Fibroblast of lung (primary cell): ENCODE measurements around the gene OR10A3. TPM values are rescaled to one million over a fixed set of nuclear protein-coding genes. Genes with fewer than 3 reads are reported as not detected.

ENCODE experiments used
- DNase-seq, 2 donors: peaks; one replicate each; pipeline versions ENCODE4 v3.0.0 to v3.0.0-alpha.2; 2010; ENCODE audit warnings: low read depth in 2 of 2
- H2AFZ ChIP-seq: 2 replicates; pipeline ENCODE4 v1.5.1; 2012; ENCODE audit warnings: low read length, control low read depth, inconsistent platforms
- H3K27ac ChIP-seq: 2 replicates; pipeline ENCODE4 v1.5.1; 2011; ENCODE audit warnings: low read length, control low read depth; ENCODE audit not compliant: insufficient read depth
- H3K27me3 ChIP-seq: 2 replicates; pipeline ENCODE4 v1.5.1; 2011; ENCODE audit warnings: mild to moderate bottlenecking, low read length; ENCODE audit not compliant: control insufficient read depth, insufficient read depth
- H3K36me3 ChIP-seq: 2 replicates; pipeline ENCODE4 v1.5.1; 2011; ENCODE audit warnings: low read length; ENCODE audit not compliant: control insufficient read depth, insufficient read depth
- H3K4me1 ChIP-seq: 2 replicates; pipeline ENCODE4 v1.5.1; 2011; ENCODE audit warnings: low read length; ENCODE audit not compliant: control insufficient read depth, insufficient read depth; ENCODE audit errors: extremely low read depth
- H3K4me2 ChIP-seq: 2 replicates; pipeline ENCODE4 v1.5.1; 2011; ENCODE audit warnings: low read length, control low read depth; ENCODE audit not compliant: insufficient read depth; ENCODE audit errors: extremely low read depth
- H3K4me3 ChIP-seq, 4 experiments: fragments of 200-600 bp in 1 of 4; sonication (generic) in 1 of 4; replicated peaks in 1 of 4; 2 replicates each; pipeline ENCODE4 v1.5.1; 2011 to 2016; ENCODE audit warnings: low read length in 4 of 4, low read depth in 3 of 4, mild to moderate bottlenecking in 3 of 4, control low read depth in 2 of 4, inconsistent platforms in 1 of 4, mixed read lengths in 1 of 4; ENCODE audit not compliant: insufficient read depth in 1 of 4; ENCODE audit errors: control extremely low read depth in 1 of 4
- H3K79me2 ChIP-seq: 2 replicates; pipeline ENCODE4 v1.5.1; 2012; ENCODE audit warnings: mild to moderate bottlenecking, low read length, inconsistent platforms; ENCODE audit not compliant: control insufficient read depth, insufficient read depth
- H3K9ac ChIP-seq: 2 replicates; pipeline ENCODE4 v1.5.1; 2011; ENCODE audit warnings: mild to moderate bottlenecking, low read length, control low read depth; ENCODE audit not compliant: insufficient read depth
- H3K9me3 ChIP-seq: 2 replicates; pipeline ENCODE4 v1.5.1; 2012; ENCODE audit warnings: low read depth, low read length; ENCODE audit not compliant: control insufficient read depth, insufficient read depth
- H4K20me1 ChIP-seq: 2 replicates; pipeline ENCODE4 v1.5.1; 2011; ENCODE audit warnings: low read length; ENCODE audit not compliant: control insufficient read depth, insufficient read depth; ENCODE audit errors: extremely low read depth
- EZH2 ChIP-seq: IDR thresholded peaks from 2 replicates; pipeline ENCODE4 v1.5.1; 2012; ENCODE audit warnings: low read length, control low read depth, mild to moderate bottlenecking; ENCODE audit errors: missing control alignments
- polyA plus RNA-seq, 2 donors: library from polyadenylated mRNA; depleted of rRNA in 1 of 2; stranded (reverse) in 1 of 2; unstranded in 1 of 2; fragments of >200 nt; gene quantifications; 2 replicates each; pipeline ENCODE4 v1.2.1, GENCODE V29; 2011 to 2012; ENCODE audit warnings: missing spikeins in 1 of 2
- total RNA-seq: library from RNA; depleted of rRNA; stranded (reverse); fragments of >200 nt; gene quantifications from 2 replicates; pipeline ENCODE4 v1.2.1, GENCODE V29; 2014
- TF ChIP-seq, protein P1 (sequence below), 2 donors: IDR thresholded peaks in 1 of 2; conservative IDR thresholded peaks in 1 of 2; 1 replicate in 1 of 2; 2 replicates in 1 of 2; pipeline ENCODE4 v1.5.1; 2011 to 2012; ENCODE audit warnings: low read length in 2 of 2, control low read depth in 1 of 2, inconsistent platforms in 1 of 2, low read depth in 1 of 2, mild to moderate bottlenecking in 1 of 2

Gene OR10A3
- total and polyA plus RNA-seq, 2 donors (not counting 1 experiment from before 2014, with no cell fraction given), result 0.07 to 0.17 TPM

DNA sequence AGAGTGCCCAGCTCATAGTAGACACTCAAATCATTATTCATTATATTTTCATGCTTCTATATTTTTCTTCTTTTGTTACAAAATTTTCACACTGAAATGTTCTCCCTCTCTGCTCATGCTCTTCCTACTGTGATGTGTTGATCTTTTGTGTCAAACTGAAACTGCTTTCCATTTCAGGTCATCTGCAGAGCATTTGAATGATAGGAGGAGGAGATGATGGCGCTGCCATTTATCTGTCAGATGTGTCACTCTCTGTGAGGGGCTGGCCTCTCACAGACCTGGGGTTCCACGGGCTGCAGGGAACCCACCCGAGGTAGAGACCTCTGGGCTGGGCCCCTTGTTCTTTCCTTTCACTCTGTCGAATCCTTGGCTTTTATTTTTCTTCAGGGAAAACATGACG, 51.5 kb downstream of the OR10A3 start:
- H3K4me3 ChIP-seq, result no peak overlapping the region
- H3K4me2 ChIP-seq, result peak overlapping the region; percentile 75
- no peak overlapping the region for H3K9ac ChIP-seq

More for the DNA sequence above, 51.5 kb downstream of the OR10A3 start:
- Histone ChIP-seq H3K27me3 (no peaks in the 10 kb centered on the region), H3K27ac (no peak overlapping the region), H3K4me1 (peaks cover 19% of the 10 kb centered on the region), H4K20me1 (no peaks in the 10 kb centered on the region), H3K36me3 (no peaks in the 10 kb centered on the region), H2AFZ (peak overlapping the region; percentile 28), H3K79me2 (no peaks in the 10 kb centered on the region), H3K9me3 (no peaks in the 10 kb centered on the region)
- no peak for TF ChIP-seq EZH2
- TF ChIP-seq, protein P1, sequence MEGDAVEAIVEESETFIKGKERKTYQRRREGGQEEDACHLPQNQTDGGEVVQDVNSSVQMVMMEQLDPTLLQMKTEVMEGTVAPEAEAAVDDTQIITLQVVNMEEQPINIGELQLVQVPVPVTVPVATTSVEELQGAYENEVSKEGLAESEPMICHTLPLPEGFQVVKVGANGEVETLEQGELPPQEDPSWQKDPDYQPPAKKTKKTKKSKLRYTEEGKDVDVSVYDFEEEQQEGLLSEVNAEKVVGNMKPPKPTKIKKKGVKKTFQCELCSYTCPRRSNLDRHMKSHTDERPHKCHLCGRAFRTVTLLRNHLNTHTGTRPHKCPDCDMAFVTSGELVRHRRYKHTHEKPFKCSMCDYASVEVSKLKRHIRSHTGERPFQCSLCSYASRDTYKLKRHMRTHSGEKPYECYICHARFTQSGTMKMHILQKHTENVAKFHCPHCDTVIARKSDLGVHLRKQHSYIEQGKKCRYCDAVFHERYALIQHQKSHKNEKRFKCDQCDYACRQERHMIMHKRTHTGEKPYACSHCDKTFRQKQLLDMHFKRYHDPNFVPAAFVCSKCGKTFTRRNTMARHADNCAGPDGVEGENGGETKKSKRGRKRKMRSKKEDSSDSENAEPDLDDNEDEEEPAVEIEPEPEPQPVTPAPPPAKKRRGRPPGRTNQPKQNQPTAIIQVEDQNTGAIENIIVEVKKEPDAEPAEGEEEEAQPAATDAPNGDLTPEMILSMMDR (conservative IDR thresholded peaks at IDR 0.05 in 1 of 2, IDR thresholded peaks at IDR 0.05 in 1 of 2; ENCODE audit: low read depth in 1 of 2, low read length in 2 of 2), result no peak
- no peak for DNase-seq

Other genes with a start within 250 kb of the OR10A3 start
- not detected in 2 replicates for gene OVCH2, start 235.2 kb downstream of the OR10A3 start, total RNA-seq
- not detected in 2 replicates for gene OVCH2, start 235.2 kb downstream of the OR10A3 start, polyA plus RNA-seq
- 0.17 TPM in 1 of 2 replicates, not detected in the other for gene OR5P2, start 144.8 kb downstream of the OR10A3 start, total RNA-seq
- gene OR5P2, start 144.8 kb downstream of the OR10A3 start, polyA plus RNA-seq, result not detected in 2 replicates
- gene OR5P3, start 110.9 kb downstream of the OR10A3 start, total RNA-seq, result not detected in 2 replicates
- gene OR5P3, start 110.9 kb downstream of the OR10A3 start, polyA plus RNA-seq, result not detected in 2 replicates
- gene OR10A6, start 10.4 kb downstream of the OR10A3 start, total RNA-seq, result under 0.01 TPM in 1 of 2 replicates, not detected in the other
- gene OR10A6, start 10.4 kb downstream of the OR10A3 start, polyA plus RNA-seq, result 0.05 and 0.06 TPM in 2 replicates
- 0.26 and 9.6 TPM in 2 replicates for gene NLRP10, start 23.7 kb upstream of the OR10A3 start, total RNA-seq
- gene NLRP10, start 23.7 kb upstream of the OR10A3 start, polyA plus RNA-seq, result 2.2 and 4.8 TPM in 2 replicates
- gene EIF3F, start 45.6 kb upstream of the OR10A3 start, total RNA-seq, result 291 and 303 TPM in 2 replicates
- 323 and 345 TPM in 2 replicates for gene EIF3F, start 45.6 kb upstream of the OR10A3 start, polyA plus RNA-seq
- 9.6 and 10.3 TPM in 2 replicates for gene TUB, start 139.5 kb upstream of the OR10A3 start, total RNA-seq
- 5.7 and 10.4 TPM in 2 replicates for gene TUB, start 139.5 kb upstream of the OR10A3 start, polyA plus RNA-seq
- gene RIC3, start 227.3 kb upstream of the OR10A3 start, total RNA-seq, result not detected in 2 replicates
- gene RIC3, start 227.3 kb upstream of the OR10A3 start, polyA plus RNA-seq, result not detected in 2 replicates